Measurements from ENCODE around the gene SLC27A3.

The SLC27A3 gene

GRCh38 chr1:153752571-153753195 is 22.5 kb upstream of the SLC27A3 start:
- Histone ChIP-seq H4K91ac (ENCODE audit: low read depth, low read length) (peak overlapping the region; percentile 28), H2AK5ac (ENCODE audit: low read length) (no peak overlapping the region), H2BK120ac (ENCODE audit: insufficient read depth, low read length, poor library complexity) (no peak overlapping the region), H4K12ac (ENCODE audit: low read depth, low read length) (no peak overlapping the region), H3K9ac (ENCODE audit: low read length) (no peak overlapping the region), H3K23ac (ENCODE audit: low read length) (no peak overlapping the region), H3K4me1 (ENCODE audit: control insufficient read depth in 1 of 2, insufficient read depth in 2 of 2, low read length in 2 of 2) (peaks cover 2 to 3% of the 10 kb centered on the region in 2 experiments), H3K79me1 (ENCODE audit: low read length) (no peaks in the 10 kb centered on the region), H3K18ac (ENCODE audit: low read length) (no peak overlapping the region), H2BK12ac (ENCODE audit: low read length) (no peak overlapping the region), H3K4me2 (ENCODE audit: low read length) (no peak overlapping the region), H2BK5ac (ENCODE audit: low read depth, low read length, poor library complexity) (no peak overlapping the region), H3K14ac (ENCODE audit: low read length) (no peak overlapping the region), H2AFZ (ENCODE audit: insufficient read depth, low read length, poor library complexity) (no peak overlapping the region), H3K36me3 (ENCODE audit: control insufficient read depth in 1 of 2, insufficient read depth in 2 of 2, low read length in 2 of 2) (peaks cover 25 to 52% of the 10 kb centered on the region in 2 experiments), H3K4ac (ENCODE audit: low read depth, low read length) (no peak overlapping the region), H4K8ac (ENCODE audit: low read depth, low read length) (no peak overlapping the region), H3K9me3 (ENCODE audit: insufficient read depth, low read depth, low read length) (peaks cover 1% of the 10 kb centered on the region), H3K79me2 (ENCODE audit: control insufficient read depth, insufficient read depth, low read length, poor library complexity) (no peaks in the 10 kb centered on the region), H3K27me3 (ENCODE audit: insufficient read depth, low read length) (no peaks in the 10 kb centered on the region), H3K4me3 (ENCODE audit: low read depth, low read length) (peak overlapping the region; percentile 11), H3K27ac (ENCODE audit: low read depth, low read length) (no peak overlapping the region)
- peak in 1 of 2 donors; percentile 18 for DNase-seq
- no CpG with 5 or more reads among the region's 8 CpGs for WGBS (ENCODE audit: extremely low coverage, insufficient coverage, insufficient read length)

- Histone ChIP-seq H3K9me3 (ENCODE audit: insufficient read depth, low read depth, low read length) (peaks cover 1% of the 10 kb centered on the region), H2AK5ac (ENCODE audit: low read length) (no peak overlapping the region), H4K12ac (ENCODE audit: low read depth, low read length) (no peak overlapping the region), H3K4me3 (ENCODE audit: low read depth, low read length) (no peak overlapping the region), H2BK12ac (ENCODE audit: low read length) (no peak overlapping the region), H2BK120ac (ENCODE audit: insufficient read depth, low read length, poor library complexity) (no peak overlapping the region), H2BK5ac (ENCODE audit: low read depth, low read length, poor library complexity) (no peak overlapping the region), H3K4me1 (ENCODE audit: control insufficient read depth in 1 of 2, insufficient read depth in 2 of 2, low read length in 2 of 2) (peaks cover 3 to 5% of the 10 kb centered on the region in 2 experiments), H3K79me1 (ENCODE audit: low read length) (no peaks in the 10 kb centered on the region), H2AFZ (ENCODE audit: insufficient read depth, low read length, poor library complexity) (no peak overlapping the region), H3K14ac (ENCODE audit: low read length) (no peak overlapping the region), H4K91ac (ENCODE audit: low read depth, low read length) (no peak overlapping the region), H3K79me2 (ENCODE audit: control insufficient read depth, insufficient read depth, low read length, poor library complexity) (no peaks in the 10 kb centered on the region), H4K8ac (ENCODE audit: low read depth, low read length) (no peak overlapping the region), H3K9ac (ENCODE audit: low read length) (no peak overlapping the region), H3K27me3 (ENCODE audit: insufficient read depth, low read length) (no peaks in the 10 kb centered on the region), H3K36me3 (ENCODE audit: control insufficient read depth in 1 of 2, insufficient read depth in 2 of 2, low read length in 2 of 2) (peaks cover 30 to 52% of the 10 kb centered on the region in 2 experiments), H3K18ac (ENCODE audit: low read length) (no peak overlapping the region), H3K4me2 (ENCODE audit: low read length) (no peak overlapping the region), H3K4ac (ENCODE audit: low read depth, low read length) (no peak overlapping the region), H3K23ac (ENCODE audit: low read length) (no peak overlapping the region), H3K27ac (ENCODE audit: low read depth, low read length) (no peak overlapping the region)
- DNase-seq: peak; percentile 75 to 82
- no CpG with 5 or more reads among the region's 2 CpGs for WGBS (ENCODE audit: extremely low coverage, insufficient coverage, insufficient read length)
Observed at GRCh38 chr1:153754266-153754665, 20.9 kb upstream of the SLC27A3 start.

GRCh38 chr1:153760440-153760839 is 14.8 kb upstream of the SLC27A3 start:
- H3K27me3 ChIP-seq (ENCODE audit: insufficient read depth, low read length): no peaks in the 10 kb centered on the region
- H3K79me1 ChIP-seq (ENCODE audit: low read length): no peaks in the 10 kb centered on the region
- no peaks in the 10 kb centered on the region for H3K79me2 ChIP-seq (ENCODE audit: control insufficient read depth, insufficient read depth, low read length, poor library complexity)
- no peak overlapping the region for H4K91ac ChIP-seq (ENCODE audit: low read depth, low read length)
- H3K9ac ChIP-seq (ENCODE audit: low read length): no peak overlapping the region
- H4K12ac ChIP-seq (ENCODE audit: low read depth, low read length): no peak overlapping the region
- no peak overlapping the region for H3K4me3 ChIP-seq (ENCODE audit: low read depth, low read length)
- no peak overlapping the region for H2AK5ac ChIP-seq (ENCODE audit: low read length)
- no peak overlapping the region for H3K23ac ChIP-seq (ENCODE audit: low read length)
- H3K4me2 ChIP-seq (ENCODE audit: low read length): no peak overlapping the region
- no peak overlapping the region for H3K27ac ChIP-seq (ENCODE audit: low read depth, low read length)
- H3K9me3 ChIP-seq (ENCODE audit: insufficient read depth, low read depth, low read length): no peaks in the 10 kb centered on the region
- H2BK120ac ChIP-seq (ENCODE audit: insufficient read depth, low read length, poor library complexity): no peak overlapping the region
- H4K8ac ChIP-seq (ENCODE audit: low read depth, low read length): no peak overlapping the region
- WGBS (ENCODE audit: extremely low coverage, insufficient coverage, insufficient read length): no CpG with 5 or more reads among the region's 4 CpGs
- H2BK5ac ChIP-seq (ENCODE audit: low read depth, low read length, poor library complexity): no peak overlapping the region
- peaks cover 3 to 5% of the 10 kb centered on the region in 2 experiments for H3K4me1 ChIP-seq (ENCODE audit: control insufficient read depth in 1 of 2, insufficient read depth in 2 of 2, low read length in 2 of 2)
- DNase-seq: no peak
- no peak overlapping the region for H3K18ac ChIP-seq (ENCODE audit: low read length)
- H3K14ac ChIP-seq (ENCODE audit: low read length): no peak overlapping the region
- H3K36me3 ChIP-seq (ENCODE audit: control insufficient read depth in 1 of 2, insufficient read depth in 2 of 2, low read length in 2 of 2): peaks cover 53 to 76% of the 10 kb centered on the region in 2 experiments
- H2BK12ac ChIP-seq (ENCODE audit: low read length): no peak overlapping the region
- H3K4ac ChIP-seq (ENCODE audit: low read depth, low read length): no peak overlapping the region
- H2AFZ ChIP-seq (ENCODE audit: insufficient read depth, low read length, poor library complexity): no peak overlapping the region

GRCh38 chr1:153763365-153764225 is 11.6 kb upstream of the SLC27A3 start:
- H2BK120ac ChIP-seq (ENCODE audit: insufficient read depth, low read length, poor library complexity): no peak overlapping the region
- no peak overlapping the region for H3K27ac ChIP-seq (ENCODE audit: low read depth, low read length)
- H3K9ac ChIP-seq (ENCODE audit: low read length): no peak overlapping the region
- no peak overlapping the region for H3K4ac ChIP-seq (ENCODE audit: low read depth, low read length)
- no peak overlapping the region for H4K12ac ChIP-seq (ENCODE audit: low read depth, low read length)
- no peak overlapping the region for H2BK12ac ChIP-seq (ENCODE audit: low read length)
- no peak overlapping the region for H4K91ac ChIP-seq (ENCODE audit: low read depth, low read length)
- H3K14ac ChIP-seq (ENCODE audit: low read length): no peak overlapping the region
- H3K79me2 ChIP-seq (ENCODE audit: control insufficient read depth, insufficient read depth, low read length, poor library complexity): no peaks in the 10 kb centered on the region
- H3K4me2 ChIP-seq (ENCODE audit: low read length): no peak overlapping the region
- no peak overlapping the region for H2AFZ ChIP-seq (ENCODE audit: insufficient read depth, low read length, poor library complexity)
- no peak overlapping the region for H3K4me3 ChIP-seq (ENCODE audit: low read depth, low read length)
- peaks cover 57 to 79% of the 10 kb centered on the region in 2 experiments for H3K36me3 ChIP-seq (ENCODE audit: control insufficient read depth in 1 of 2, insufficient read depth in 2 of 2, low read length in 2 of 2)
- H3K18ac ChIP-seq (ENCODE audit: low read length): no peak overlapping the region
- H3K23ac ChIP-seq (ENCODE audit: low read length): no peak overlapping the region
- H2BK5ac ChIP-seq (ENCODE audit: low read depth, low read length, poor library complexity): no peak overlapping the region
- no peaks in the 10 kb centered on the region for H3K9me3 ChIP-seq (ENCODE audit: insufficient read depth, low read depth, low read length)
- no CpG with 5 or more reads among the region's 7 CpGs for WGBS (ENCODE audit: extremely low coverage, insufficient coverage, insufficient read length)
- DNase-seq: no peak
- H3K4me1 ChIP-seq (ENCODE audit: control insufficient read depth in 1 of 2, insufficient read depth in 2 of 2, low read length in 2 of 2): no peaks in the 10 kb centered on the region
- no peaks in the 10 kb centered on the region for H3K27me3 ChIP-seq (ENCODE audit: insufficient read depth, low read length)
- H2AK5ac ChIP-seq (ENCODE audit: low read length): no peak overlapping the region
- no peak overlapping the region for H4K8ac ChIP-seq (ENCODE audit: low read depth, low read length)
- no peaks in the 10 kb centered on the region for H3K79me1 ChIP-seq (ENCODE audit: low read length)
